NCI-H510A (cell line): ENCODE data around the gene SHH.

Experiments
- DNase-seq: peaks from one replicate; lab custom pipeline; 2025; lab: John Stamatoyannopoulos, UW

The SHH gene

GRCh38 chr7:155806096-155806871 is 6.0 kb downstream of the SHH start:
- DNase-seq: no peak

- no peak for DNase-seq
These were observed 6.5 kb downstream of the SHH start for GRCh38 chr7:155805826-155806095.

- no peak for DNase-seq
These were observed 7.1 kb downstream of the SHH start for GRCh38 chr7:155804897-155805825.

- no peak for DNase-seq
These were observed 7.8 kb downstream of the SHH start for GRCh38 chr7:155804431-155804831.

- no peak for DNase-seq
These were observed 8.6 kb downstream of the SHH start for GRCh38 chr7:155803418-155804376.

- DNase-seq: no peak
These were observed 9.3 kb downstream of the SHH start for GRCh38 chr7:155802906-155803417.

GRCh38 chr7:155802291-155802690 is 10.0 kb downstream of the SHH start:
- DNase-seq: no peak

GRCh38 chr7:155800741-155801267 is 11.5 kb downstream of the SHH start:
- no peak for DNase-seq

- no peak for DNase-seq
These were observed 12.0 kb downstream of the SHH start for GRCh38 chr7:155800301-155800700.

GRCh38 chr7:155799514-155799913 is 12.7 kb downstream of the SHH start:
- no peak for DNase-seq

GRCh38 chr7:155798673-155799439 is 13.4 kb downstream of the SHH start:
- DNase-seq: no peak

GRCh38 chr7:155797262-155798250 is 14.7 kb downstream of the SHH start:
- no peak for DNase-seq

GRCh38 chr7:155796381-155797261 is 15.6 kb downstream of the SHH start:
- DNase-seq: no peak

GRCh38 chr7:155795951-155796350 is 16.3 kb downstream of the SHH start:
- no peak for DNase-seq

- no peak for DNase-seq
These were observed 16.9 kb downstream of the SHH start for GRCh38 chr7:155795401-155795800.

- DNase-seq: no peak
These were observed 18.1 kb downstream of the SHH start for GRCh38 chr7:155794196-155794595.

GRCh38 chr7:155793720-155794119 is 18.5 kb downstream of the SHH start:
- DNase-seq: no peak

GRCh38 chr7:155792999-155793560 is 19.2 kb downstream of the SHH start:
- no peak for DNase-seq
